Stimulated activated CD4-positive, alpha-beta T cell treated with anti-CD3 and anti-CD28 coated beads, Interleukin-4, amount 100 ng/mL, for 48 hours (primary cell): ENCODE measurements around the gene TOP3A.

ENCODE experiments used
- DNase-seq, 2 donors: peaks; one replicate each; pipeline ENCODE4 v3.0.0-alpha.2; 2020; ENCODE audit warnings: low read depth in 2 of 2

The TOP3A gene

DNA sequence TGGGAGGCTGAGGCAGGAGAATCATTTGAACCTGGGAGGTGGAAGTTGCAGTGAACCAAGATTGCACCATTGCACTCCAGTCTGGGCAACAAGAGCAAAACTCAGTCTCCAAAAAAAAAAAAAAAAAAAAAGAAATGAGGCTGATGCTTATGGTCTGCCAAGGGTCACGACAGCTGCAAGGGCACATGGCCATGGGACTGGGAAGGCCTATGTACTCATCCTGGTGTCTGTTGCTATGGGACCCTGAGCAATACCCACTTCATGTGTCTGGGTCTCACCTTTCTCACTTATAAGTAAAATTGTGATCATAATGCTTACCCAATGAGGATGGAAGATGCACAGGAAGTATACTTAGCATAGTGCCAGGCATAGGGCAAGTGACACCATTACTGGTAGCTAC lies 37.7 kb downstream of the TOP3A start:
- no peak for DNase-seq

DNA sequence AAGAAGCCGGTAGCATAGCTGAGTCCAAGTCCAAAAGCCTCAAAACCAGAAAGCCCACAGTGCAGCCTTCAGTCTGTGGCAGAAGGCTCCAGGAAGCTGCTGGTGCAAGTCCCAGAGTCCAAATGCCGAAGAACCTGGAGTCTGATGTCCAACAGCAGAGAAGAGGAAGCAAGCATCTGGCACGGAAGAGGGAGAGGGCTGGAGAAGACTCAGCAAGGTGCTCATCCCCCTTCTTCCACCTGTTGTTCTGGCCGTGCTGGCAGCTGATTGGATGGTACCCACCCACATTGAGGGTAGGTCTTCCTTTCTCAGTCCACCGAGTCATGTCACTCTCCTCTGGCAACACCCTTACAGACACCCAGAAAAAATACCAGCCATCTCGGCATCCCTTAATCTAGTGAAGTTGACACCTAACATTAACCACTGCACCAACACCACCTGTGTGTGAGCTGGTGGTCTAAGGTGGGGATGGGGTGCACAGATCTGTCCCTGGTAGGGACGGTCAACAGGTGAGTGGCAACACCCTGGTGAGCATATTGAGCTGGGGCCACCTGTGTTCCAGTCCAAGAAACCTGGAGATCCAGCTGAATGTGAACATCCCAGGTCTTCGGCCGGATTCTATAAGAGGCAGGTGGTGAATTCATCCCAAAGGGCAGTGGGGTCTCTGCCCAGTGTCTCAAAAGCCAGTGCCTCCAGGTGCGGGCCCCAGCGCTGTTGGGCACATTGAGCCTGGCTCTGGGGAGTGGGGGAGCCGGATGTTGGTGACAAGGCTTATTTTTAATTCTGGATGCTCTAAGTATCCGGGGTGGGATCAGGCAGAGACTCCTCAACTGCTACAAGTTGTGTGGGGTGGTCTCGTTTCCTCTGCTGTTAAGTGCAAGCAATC lies 44.5 kb downstream of the TOP3A start:
- DNase-seq: no peak

GRCh38 chr17:18267927-18268711 lies 46.7 kb downstream of the TOP3A start:
- DNase-seq: no peak

DNA sequence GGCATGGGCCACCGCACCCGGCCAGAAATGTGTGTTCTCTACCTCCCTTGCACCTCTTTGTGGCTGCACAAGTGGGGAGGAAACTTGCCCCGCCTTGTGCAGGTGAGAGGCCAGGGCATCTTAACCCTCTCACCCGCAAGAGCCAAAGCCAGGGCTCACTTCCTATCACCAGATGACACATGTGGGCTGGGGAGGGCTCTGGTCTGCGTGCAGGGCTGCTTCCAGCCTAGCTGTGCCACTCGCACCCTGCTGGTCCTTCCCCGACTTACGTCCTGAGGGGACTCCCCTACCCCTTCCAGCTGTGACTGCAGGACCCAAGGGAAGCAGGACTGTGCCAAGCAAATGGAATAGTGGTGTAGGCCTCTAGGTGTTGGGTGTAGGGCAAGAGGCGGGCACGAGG lies 47.4 kb downstream of the TOP3A start:
- no peak for DNase-seq

DNA sequence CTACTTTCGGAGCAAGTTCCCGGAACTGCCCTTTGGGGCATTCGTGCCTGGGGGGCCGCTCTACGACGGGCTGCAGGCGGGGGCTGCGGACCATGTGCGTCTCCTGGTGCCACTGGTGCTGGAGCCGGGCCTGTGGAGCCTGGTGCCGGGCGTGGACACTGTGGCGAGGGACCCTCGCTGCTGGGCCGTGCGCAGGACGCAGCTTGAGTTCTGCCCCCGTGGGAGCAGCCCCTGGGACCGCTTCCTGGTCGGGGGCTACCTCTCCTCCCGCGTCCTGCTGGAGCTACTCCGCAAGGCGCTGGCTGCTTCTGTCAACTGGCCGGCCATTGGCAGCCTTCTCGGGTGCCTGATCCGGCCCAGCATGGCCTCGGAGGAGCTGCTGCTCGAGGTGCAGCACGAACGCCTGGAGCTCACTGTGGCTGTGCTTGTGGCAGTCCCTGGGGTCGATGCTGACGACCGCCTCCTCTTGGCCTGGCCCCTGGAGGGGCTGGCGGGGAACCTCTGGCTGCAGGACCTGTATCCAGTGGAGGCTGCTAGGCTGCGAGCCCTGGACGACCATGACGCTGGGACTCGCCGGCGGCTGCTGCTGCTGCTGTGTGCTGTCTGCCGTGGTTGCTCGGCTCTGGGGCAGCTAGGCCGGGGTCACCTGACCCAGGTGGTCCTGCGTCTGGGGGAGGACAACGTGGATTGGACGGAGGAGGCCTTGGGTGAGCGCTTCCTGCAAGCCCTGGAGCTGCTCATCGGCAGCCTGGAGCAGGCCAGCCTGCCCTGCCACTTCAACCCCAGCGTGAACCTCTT lies 50.7 kb downstream of the TOP3A start:
- DNase-seq: no peak

DNA sequence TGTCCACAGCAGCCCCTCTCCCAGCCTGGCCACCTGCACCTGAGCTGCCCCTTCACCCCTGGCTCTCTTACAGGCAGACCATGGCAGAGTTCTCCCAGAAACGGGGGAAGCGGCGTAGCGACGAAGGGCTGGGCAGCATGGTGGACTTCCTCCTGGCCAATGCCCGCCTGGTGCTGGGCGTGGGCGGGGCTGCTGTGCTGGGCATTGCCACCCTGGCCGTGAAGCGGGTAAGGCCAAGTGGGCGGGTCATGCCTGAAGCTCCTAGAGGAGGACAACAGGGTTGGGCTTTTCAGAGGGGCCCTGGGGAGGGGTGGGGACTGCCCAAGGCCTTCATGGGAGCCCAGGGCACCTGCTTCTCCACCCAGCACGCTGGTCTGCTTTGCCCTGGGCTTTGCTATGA lies 52.2 kb downstream of the TOP3A start:
- DNase-seq: no peak

GRCh38 chr17:18262111-18262510 lies 52.7 kb downstream of the TOP3A start:
- no peak for DNase-seq

GRCh38 chr17:18261659-18262058 lies 53.1 kb downstream of the TOP3A start:
- no peak for DNase-seq

DNA sequence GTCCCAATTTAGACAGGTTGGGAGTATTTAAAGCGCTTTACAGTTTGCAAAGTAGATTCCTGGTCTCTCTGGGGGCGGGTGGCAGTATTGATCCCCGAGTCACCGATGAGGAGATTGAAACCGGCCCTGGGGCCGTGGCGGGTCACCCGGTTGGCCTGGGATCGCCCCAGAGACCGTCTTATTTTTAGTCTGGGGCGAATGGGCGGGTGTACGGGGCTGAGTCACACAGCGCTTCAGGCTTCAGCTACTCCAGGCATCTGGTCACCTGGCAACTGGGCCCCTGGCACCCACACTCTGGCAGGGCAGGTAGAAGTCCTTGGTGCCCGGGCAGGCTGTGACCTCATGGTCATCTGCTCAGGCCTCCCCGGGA lies 53.7 kb downstream of the TOP3A start:
- DNase-seq: peak in 1 of 2 donors; percentile 32

GRCh38 chr17:18260332-18261145 lies 54.3 kb downstream of the TOP3A start, which contains the start of gene MIEF2:
Gene MIEF2, plus strand, starts transcription at chr17:18260662. Its CDS starts 2,059 bp downstream, at chr17:18262721.
- DNase-seq: peak; percentile 86 to 94

GRCh38 chr17:18259621-18260331 lies 55.0 kb downstream of the TOP3A start:
- no peak for DNase-seq

DNA sequence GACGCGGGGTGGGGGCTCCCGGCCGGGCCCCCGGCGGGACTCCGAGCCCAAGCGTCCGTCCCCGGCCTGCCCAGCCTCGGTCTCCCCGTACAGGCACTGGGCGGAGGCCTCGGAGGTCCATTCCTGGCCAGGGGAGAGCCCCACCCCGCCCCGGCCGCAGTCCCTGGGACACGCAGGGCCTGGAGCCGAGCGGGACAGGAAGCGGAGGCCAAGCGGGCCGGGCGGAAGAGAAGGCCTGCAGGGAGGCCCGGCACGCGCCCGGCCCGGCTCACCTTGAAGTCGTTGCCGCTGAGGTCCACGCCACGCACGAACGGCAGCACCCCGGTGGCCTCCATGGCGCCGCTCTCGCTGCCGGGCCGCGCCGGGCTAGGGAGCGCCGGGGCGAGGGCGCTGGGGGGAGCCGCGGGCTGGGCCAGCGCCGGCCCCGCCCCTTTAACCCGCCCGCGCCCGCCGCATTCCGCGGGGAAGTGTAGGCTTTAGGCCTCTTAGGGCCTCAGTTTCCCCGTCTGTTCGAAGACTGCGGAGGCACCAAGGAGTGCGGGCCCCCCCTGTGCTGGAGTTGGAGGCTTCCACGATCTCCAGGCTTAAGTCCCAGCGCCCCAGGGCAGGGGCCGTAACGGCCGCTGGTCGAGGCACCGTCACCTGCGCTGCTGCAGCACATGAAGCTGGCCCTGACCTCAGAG lies 56.3 kb downstream of the TOP3A start, which contains the start of gene FLII:
FLII (minus strand) TSS at position 383 of the 683 bp plus-strand sequence; CDS start at position 335, 48 bp downstream.
- DNase-seq: peak; percentile 41

- DNase-seq: peak; percentile 42 to 50
These were observed 56.8 kb downstream of the TOP3A start for GRCh38 chr17:18257982-18258355.

GRCh38 chr17:18257268-18257981 lies 57.4 kb downstream of the TOP3A start:
- DNase-seq: peak in 1 of 2 donors; percentile 25

GRCh38 chr17:18256776-18257175 lies 58.0 kb downstream of the TOP3A start:
- DNase-seq: no peak

DNA sequence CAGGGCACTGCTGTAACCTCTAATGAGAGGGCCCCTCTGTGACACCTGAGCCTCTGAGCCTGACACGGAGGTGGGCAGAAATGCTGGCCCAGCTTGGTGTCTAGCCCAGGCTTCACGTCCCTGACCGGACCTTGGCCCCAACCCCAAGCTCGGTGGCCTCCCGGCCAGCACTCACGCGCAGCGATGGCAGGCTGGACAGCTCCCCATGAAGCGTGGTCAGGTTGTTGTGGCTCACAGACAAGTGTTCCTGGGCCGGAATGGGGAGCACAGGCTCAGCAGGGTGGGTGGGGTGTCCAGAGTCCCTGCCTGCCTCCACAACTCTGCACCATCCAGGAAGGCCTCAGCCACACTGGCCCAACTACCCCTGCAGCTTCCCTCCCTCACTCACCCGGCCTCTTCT lies 58.4 kb downstream of the TOP3A start:
- DNase-seq: no peak

DNA sequence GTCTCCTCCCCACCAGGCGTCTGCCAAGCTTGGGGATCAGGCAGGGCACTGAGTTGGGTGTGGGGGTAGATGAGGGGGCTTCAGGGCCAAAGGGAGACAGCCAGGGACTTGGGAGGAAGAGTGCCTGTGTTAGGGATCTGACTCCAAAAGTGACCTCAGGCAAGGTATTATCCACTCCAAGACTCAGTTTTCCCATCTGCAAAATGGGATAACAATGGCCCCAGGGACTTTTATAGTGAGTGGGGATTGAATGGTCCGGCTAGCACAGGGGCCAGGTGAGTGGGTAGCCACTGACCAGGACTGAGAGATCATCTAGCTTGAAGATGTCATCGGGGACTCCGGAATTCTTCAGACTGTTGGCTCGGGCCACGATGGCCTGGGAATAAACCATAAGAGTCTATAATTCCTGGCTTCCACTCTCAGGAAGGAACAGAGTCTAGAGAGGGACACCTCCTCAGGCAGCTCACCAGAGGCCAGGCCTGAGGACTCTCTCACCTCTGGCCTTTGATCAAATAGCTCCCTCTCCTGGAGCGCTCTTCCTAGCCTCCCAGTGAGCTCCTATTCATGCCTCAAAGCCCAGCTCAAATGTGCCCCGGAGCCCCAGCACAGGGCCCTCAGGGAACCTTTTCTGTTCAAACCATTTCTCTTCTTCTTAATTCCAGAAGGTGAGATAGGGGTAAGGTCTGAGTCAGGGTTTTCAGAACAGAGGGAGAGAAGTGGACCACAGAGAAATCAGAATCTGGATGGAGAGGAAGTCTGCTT lies 59.7 kb downstream of the TOP3A start:
- no peak for DNase-seq
